ENCODE measurements around the gene PPP2R5C. TPM values are rescaled to one million over a fixed set of nuclear protein-coding genes. Genes with fewer than 3 reads are reported as not detected.

The PPP2R5C gene
- total and polyA plus RNA-seq, 9 of the 15 experiments (the other 6 are each of a cell fraction or from before 2014, with no cell fraction given), result 284 to 617 (median 395) TPM

- TF ChIP-seq HMBOX1 (IDR thresholded peaks at IDR 0.05) (peak; percentile 59; the same call in 1 of the 2 replicates), GATAD2A (IDR thresholded peaks at IDR 0.05) (no peak), POLR3A (IDR thresholded peaks at IDR 0.05; ENCODE audit: borderline replicate concordance, extremely low read depth, insufficient read depth, insufficient read length) (no peak), FOXA1 (IDR thresholded peaks at IDR 0.05; ENCODE audit: borderline replicate concordance) (no peak), DDX20 (tag; IDR thresholded peaks at IDR 0.05; ENCODE audit: low read depth) (no peak), MNT (conservative IDR thresholded peaks at IDR 0.05) (peak in 1 of 2 experiments; percentile 51; a peak in 3 of 4 replicates), ZNF431 (CRISPR knock-in tag; IDR thresholded peaks at IDR 0.05) (no peak), CAMTA2 (CRISPR knock-in tag; conservative IDR thresholded peaks at IDR 0.05) (no peak), RUNX1 (IDR thresholded peaks at IDR 0.05; ENCODE audit: low read depth) (no peak), ILK (tag; IDR thresholded peaks at IDR 0.05; ENCODE audit: borderline replicate concordance, low read depth) (no peak), STAT6 (CRISPR knock-in tag; IDR thresholded peaks at IDR 0.05) (no peak), CEBPZ (IDR thresholded peaks at IDR 0.05; ENCODE audit: borderline replicate concordance, low read depth, low read length) (no peak), PCBP1 (IDR thresholded peaks at IDR 0.05; ENCODE audit: low read depth, low read length, poor library complexity, severe bottlenecking) (no peak), MAFG (tag; conservative IDR thresholded peaks at IDR 0.05) (no peak), ZNF655 (CRISPR knock-in tag; IDR thresholded peaks at IDR 0.05) (no peak)
These were observed 210.8 kb downstream of the PPP2R5C start (continued) for GRCh38 chr14:101972126-101972866.
